HepG2 (cell line): ENCODE results near the gene TUBB8B.
"Not testable (repeated sequence)": the region's sequence is repeated elsewhere in the genome, so short reads cannot be mapped to it uniquely, and the experiment has no call there.

Experiments
- TAF1 ChIP-seq: sonication (generic); formaldehyde crosslinking; IDR thresholded peaks from 2 replicates; pipeline ENCODE4 v1.4.0; 2020; ENCODE audit warnings: missing genetic modification reagents
- ZNF780A ChIP-seq: sonication (generic); formaldehyde crosslinking; IDR thresholded peaks from 2 replicates; pipeline ENCODE4 v1.8.0; 2022; ENCODE audit warnings: mild to moderate bottlenecking, missing genetic modification reagents, moderate library complexity
- TF ChIP-seq, protein P1 (sequence below): sonication (generic); formaldehyde crosslinking; IDR thresholded peaks from 2 replicates; pipeline ENCODE4 v1.4.0; 2020; ENCODE audit warnings: mild to moderate bottlenecking, missing genetic modification reagents
- TF ChIP-seq, protein P2 (sequence below): IDR thresholded peaks from 2 replicates; pipeline ENCODE4 v1.6.1; 2016; ENCODE audit warnings: mild to moderate bottlenecking

DNA sequence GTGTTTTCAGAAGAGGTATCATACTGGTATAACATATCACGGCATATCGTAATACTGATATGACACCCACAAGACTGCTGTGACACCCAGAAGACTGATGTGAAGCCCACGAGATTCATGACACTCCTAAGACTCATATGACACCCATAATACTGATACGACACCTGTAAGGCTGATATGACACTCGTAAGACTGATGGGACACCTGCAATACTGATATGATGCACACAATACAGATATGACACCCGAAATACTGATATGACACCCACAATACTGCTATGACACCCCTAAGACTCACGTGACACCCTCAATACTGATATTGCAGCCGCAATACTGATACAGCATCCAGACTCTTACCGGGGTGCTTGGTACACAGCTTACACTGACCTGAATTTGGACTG lies 18.3 kb upstream of the TUBB8B start:
- not testable (repeated sequence) for TF ChIP-seq TAF1, ZNF780A (CRISPR knock-in tag)
- TF ChIP-seq, protein P1, sequence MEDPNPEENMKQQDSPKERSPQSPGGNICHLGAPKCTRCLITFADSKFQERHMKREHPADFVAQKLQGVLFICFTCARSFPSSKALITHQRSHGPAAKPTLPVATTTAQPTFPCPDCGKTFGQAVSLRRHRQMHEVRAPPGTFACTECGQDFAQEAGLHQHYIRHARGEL (CRISPR knock-in tag) = not testable (repeated sequence)
- TF ChIP-seq, protein P2, sequence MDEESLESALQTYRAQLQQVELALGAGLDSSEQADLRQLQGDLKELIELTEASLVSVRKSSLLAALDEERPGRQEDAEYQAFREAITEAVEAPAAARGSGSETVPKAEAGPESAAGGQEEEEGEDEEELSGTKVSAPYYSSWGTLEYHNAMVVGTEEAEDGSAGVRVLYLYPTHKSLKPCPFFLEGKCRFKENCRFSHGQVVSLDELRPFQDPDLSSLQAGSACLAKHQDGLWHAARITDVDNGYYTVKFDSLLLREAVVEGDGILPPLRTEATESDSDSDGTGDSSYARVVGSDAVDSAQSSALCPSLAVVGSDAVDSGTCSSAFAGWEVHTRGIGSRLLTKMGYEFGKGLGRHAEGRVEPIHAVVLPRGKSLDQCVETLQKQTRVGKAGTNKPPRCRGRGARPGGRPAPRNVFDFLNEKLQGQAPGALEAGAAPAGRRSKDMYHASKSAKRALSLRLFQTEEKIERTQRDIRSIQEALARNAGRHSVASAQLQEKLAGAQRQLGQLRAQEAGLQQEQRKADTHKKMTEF (CRISPR knock-in tag) = not testable (repeated sequence)
